Loucy (cell line): ENCODE data around the gene HNF1B.

Experiments used
- H2AFZ ChIP-seq: fragments of 200-600 bp; sonication (generic); 2 replicates; pipeline ENCODE4 v1.6.0; 2016; ENCODE audit warnings: antibody characterized with exemption, mild to moderate bottlenecking, low read length, moderate library complexity
- H3F3A ChIP-seq: fragments of 200-600 bp; 2 replicates; pipeline ENCODE4 v1.6.0; 2016; ENCODE audit warnings: antibody characterized with exemption, low read depth, mild to moderate bottlenecking
- H3K27me3 ChIP-seq: fragments of 200-600 bp; sonication (generic); 2 replicates; pipeline ENCODE4 v1.6.1; 2014; ENCODE audit warnings: low read length, mild to moderate bottlenecking; ENCODE audit not compliant: insufficient read depth, poor library complexity, severe bottlenecking
- H3K36me3 ChIP-seq: fragments of 200-600 bp; sonication (generic); 2 replicates; pipeline ENCODE4 v1.6.1; 2016; ENCODE audit warnings: low read length; ENCODE audit not compliant: insufficient read depth
- H3K4me1 ChIP-seq: fragments of 200-600 bp; sonication (generic); 2 replicates; pipeline ENCODE4 v1.5.1; 2014; ENCODE audit warnings: low read length, mild to moderate bottlenecking; ENCODE audit not compliant: insufficient read depth, poor library complexity, severe bottlenecking
- H3K4me2 ChIP-seq: fragments of 200-600 bp; sonication (generic); 2 replicates; pipeline ENCODE4 v1.6.0; 2014; ENCODE audit warnings: antibody characterized with exemption, low read length, low read depth, mild to moderate bottlenecking; ENCODE audit not compliant: poor library complexity, severe bottlenecking
- H3K4me3 ChIP-seq: fragments of 200-600 bp; sonication (generic); 2 replicates; pipeline ENCODE4 v1.5.1; 2014; ENCODE audit warnings: low read length, mild to moderate bottlenecking, mixed read lengths; ENCODE audit not compliant: poor library complexity, severe bottlenecking
- H3K79me2 ChIP-seq: fragments of 200-600 bp; sonication (generic); 2 replicates; pipeline ENCODE4 v1.6.1; 2014; ENCODE audit warnings: low read length; ENCODE audit not compliant: insufficient read depth
- H3K9ac ChIP-seq: fragments of 200-600 bp; sonication (generic); 2 replicates; pipeline ENCODE4 v1.6.0; 2014; ENCODE audit warnings: mild to moderate bottlenecking, low read depth, low read length, moderate library complexity; ENCODE audit not compliant: poor library complexity, severe bottlenecking
- H3K9me2 ChIP-seq: fragments of 200-600 bp; sonication (generic); replicated peaks from 2 replicates; pipeline ENCODE4 v1.6.1; 2016; ENCODE audit warnings: low read depth, low read length, mixed read lengths
- H3K9me3 ChIP-seq: fragments of 200-600 bp; sonication (generic); 2 replicates; pipeline ENCODE4 v1.6.1; 2014; ENCODE audit warnings: mild to moderate bottlenecking, antibody characterized with exemption, low read length, low read depth; ENCODE audit not compliant: insufficient read depth
- H4K20me1 ChIP-seq: fragments of 200-600 bp; sonication (generic); 2 replicates; pipeline ENCODE4 v1.6.0; 2014; ENCODE audit warnings: antibody characterized with exemption, low read length, mild to moderate bottlenecking; ENCODE audit not compliant: insufficient read depth, poor library complexity, severe bottlenecking
- CTCF ChIP-seq: fragments of 200-600 bp; sonication (generic); conservative IDR thresholded peaks from 2 replicates; pipeline ENCODE4 v1.5.1; 2014; ENCODE audit warnings: mild to moderate bottlenecking, antibody characterized with exemption, low read length
- EZH2phosphoT487 ChIP-seq: fragments of 200-600 bp; IDR thresholded peaks from 2 replicates; pipeline ENCODE4 v1.6.1; 2018; ENCODE audit warnings: antibody characterized with exemption, mild to moderate bottlenecking, moderate library complexity, borderline replicate concordance

The HNF1B gene

GRCh38 chr17:37761059-37761458 is 16.2 kb upstream of the HNF1B start:
- Histone ChIP-seq H3K9me3 (no peaks in the 10 kb centered on the region), H3K36me3 (no peaks in the 10 kb centered on the region), H3K27me3 (no peaks in the 10 kb centered on the region), H3K9ac (no peak overlapping the region), H3F3A (no peaks in the 10 kb centered on the region), H3K79me2 (no peaks in the 10 kb centered on the region), H3K4me2 (no peak overlapping the region), H4K20me1 (no peaks in the 10 kb centered on the region), H2AFZ (no peak overlapping the region), H3K9me2 (no peaks in the 10 kb centered on the region), H3K4me1 (no peaks in the 10 kb centered on the region), H3K4me3 (no peak overlapping the region)
- TF ChIP-seq EZH2phosphoT487 = no peak
- TF ChIP-seq CTCF = no peak

DNA sequence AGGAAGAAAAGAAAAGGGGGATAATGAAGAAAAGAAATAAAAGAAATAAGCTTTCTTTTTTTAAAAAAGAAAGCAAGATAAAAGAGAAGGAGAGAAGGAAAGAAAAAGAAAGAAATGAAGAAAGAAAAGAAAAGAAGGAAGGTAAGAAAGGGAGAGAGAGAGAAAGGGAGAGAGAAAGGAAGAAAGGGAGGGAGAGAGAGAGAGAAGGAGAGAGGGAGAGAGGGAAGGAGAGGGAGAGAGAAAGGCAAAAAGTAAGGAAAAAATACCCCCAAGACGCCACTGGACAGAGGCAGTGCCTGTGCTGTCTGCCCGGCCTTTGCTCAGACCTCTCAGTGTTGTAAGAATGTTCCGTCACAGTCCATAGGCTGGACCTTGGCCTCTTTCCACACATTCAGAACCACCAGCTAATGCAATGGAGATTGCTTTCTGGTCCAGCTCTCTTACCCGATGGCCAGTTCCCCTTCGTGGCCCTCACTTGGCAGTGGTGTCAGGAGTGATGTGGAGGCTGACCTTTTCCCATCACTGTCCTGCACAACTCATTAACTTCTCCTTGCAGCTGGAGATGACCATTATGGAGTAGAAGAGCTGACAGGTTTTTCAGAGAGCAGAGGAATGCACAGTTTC is 14.3 kb upstream of the HNF1B start:
- Histone ChIP-seq H3K4me2 (no peak overlapping the region), H2AFZ (no peak overlapping the region), H3K27me3 (no peaks in the 10 kb centered on the region)

GRCh38 chr17:37756051-37756450 is 11.2 kb upstream of the HNF1B start:
- H4K20me1 ChIP-seq = no peaks in the 10 kb centered on the region
- no peak overlapping the region for H3K9ac ChIP-seq
- H3K9me3 ChIP-seq = no peaks in the 10 kb centered on the region
- H3K79me2 ChIP-seq = no peaks in the 10 kb centered on the region
- no peaks in the 10 kb centered on the region for H3K4me1 ChIP-seq
- H3K4me2 ChIP-seq = no peak overlapping the region
- no peaks in the 10 kb centered on the region for H3K27me3 ChIP-seq
- no peaks in the 10 kb centered on the region for H3K9me2 ChIP-seq
- H3K4me3 ChIP-seq = no peak overlapping the region
- no peak overlapping the region for H2AFZ ChIP-seq
- H3F3A ChIP-seq = no peaks in the 10 kb centered on the region
- H3K36me3 ChIP-seq = no peaks in the 10 kb centered on the region
- no peak for TF ChIP-seq CTCF
- no peak for TF ChIP-seq EZH2phosphoT487

More for the DNA sequence above, 14.3 kb upstream of the HNF1B start:
- Histone ChIP-seq H3K9me2 (no peaks in the 10 kb centered on the region), H3K9me3 (no peaks in the 10 kb centered on the region), H3K9ac (no peak overlapping the region), H4K20me1 (no peaks in the 10 kb centered on the region), H3K79me2 (no peaks in the 10 kb centered on the region), H3K4me1 (no peaks in the 10 kb centered on the region), H3F3A (no peaks in the 10 kb centered on the region), H3K36me3 (no peaks in the 10 kb centered on the region), H3K4me3 (no peak overlapping the region)
- TF ChIP-seq EZH2phosphoT487 (no peak), CTCF (no peak)
